Measurements from ENCODE around the gene MST1.

Gene MST1

DNA sequence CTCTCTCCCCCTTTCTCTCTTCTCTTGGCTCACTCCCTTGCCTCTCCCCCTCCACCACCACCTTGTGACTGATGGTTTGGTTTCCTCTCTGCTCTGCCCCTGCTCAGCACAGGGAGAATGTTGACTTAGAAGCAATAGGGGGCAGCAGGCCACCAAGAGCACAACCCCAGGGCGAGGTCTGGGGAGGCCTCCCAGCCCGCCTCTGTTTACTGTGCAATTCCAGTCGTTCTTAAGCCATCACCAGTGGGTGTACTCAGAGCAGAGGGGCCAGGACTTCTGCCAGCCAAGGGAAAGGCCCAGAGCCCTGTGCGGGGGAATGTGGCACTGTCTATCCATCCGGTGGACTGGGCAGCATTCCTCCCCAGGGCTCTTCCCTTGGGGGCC, 20.9 kb downstream of the MST1 start:
- Histone ChIP-seq H3K36me3 (ENCODE audit: control insufficient read depth in 2 of 2, insufficient read depth in 1 of 2, low read length in 2 of 2) (no peaks in the 10 kb centered on the region), H3K4me3 (ENCODE audit: low read depth, low read length) (no peak overlapping the region), H3K4me1 (ENCODE audit: control insufficient read depth, insufficient read depth, low read length) (no peaks in the 10 kb centered on the region), H3K27ac (ENCODE audit: extremely low read depth, low read depth, low read length) (no peak overlapping the region), H3K9me3 (ENCODE audit: control insufficient read depth, insufficient read depth, low read depth, low read length) (no peaks in the 10 kb centered on the region)
- ChIA-PET POLR2A (no interaction called here), CTCF (no interaction called here)
- TF ChIP-seq ZBTB49 (tag by site-specific recombination; IDR thresholded peaks at IDR 0.05; ENCODE audit: low read depth): no peak
- no peak for TF ChIP-seq ZSCAN16 (tag by site-specific recombination; IDR thresholded peaks at IDR 0.05)
- TF ChIP-seq AEBP2 (tag by site-specific recombination; IDR thresholded peaks at IDR 0.05; ENCODE audit: borderline replicate concordance): no peak
- TF ChIP-seq ZNF292 (tag by site-specific recombination; IDR thresholded peaks at IDR 0.05; ENCODE audit: borderline replicate concordance, low read depth): no peak
- TF ChIP-seq, protein P1, sequence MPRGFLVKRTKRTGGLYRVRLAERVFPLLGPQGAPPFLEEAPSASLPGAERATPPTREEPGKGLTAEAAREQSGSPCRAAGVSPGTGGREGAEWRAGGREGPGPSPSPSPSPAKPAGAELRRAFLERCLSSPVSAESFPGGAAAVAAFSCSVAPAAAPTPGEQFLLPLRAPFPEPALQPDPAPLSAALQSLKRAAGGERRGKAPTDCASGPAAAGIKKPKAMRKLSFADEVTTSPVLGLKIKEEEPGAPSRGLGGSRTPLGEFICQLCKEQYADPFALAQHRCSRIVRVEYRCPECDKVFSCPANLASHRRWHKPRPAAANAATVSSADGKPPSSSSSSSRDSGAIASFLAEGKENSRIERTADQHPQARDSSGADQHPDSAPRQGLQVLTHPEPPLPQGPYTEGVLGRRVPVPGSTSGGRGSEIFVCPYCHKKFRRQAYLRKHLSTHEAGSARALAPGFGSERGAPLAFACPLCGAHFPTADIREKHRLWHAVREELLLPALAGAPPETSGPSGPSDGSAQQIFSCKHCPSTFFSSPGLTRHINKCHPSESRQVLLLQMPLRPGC (tag by site-specific recombination; IDR thresholded peaks at IDR 0.05): no peak
- no peak for TF ChIP-seq KLF8 (tag by site-specific recombination; IDR thresholded peaks at IDR 0.05)
- peak; percentile 38 for TF ChIP-seq ZIC2 (tag by site-specific recombination; IDR thresholded peaks at IDR 0.05)

GRCh38 chr3:49667701-49668413, 21.4 kb downstream of the MST1 start:
- Histone ChIP-seq H3K4me1 (ENCODE audit: control insufficient read depth, insufficient read depth, low read length) (no peaks in the 10 kb centered on the region), H3K9me3 (ENCODE audit: control insufficient read depth, insufficient read depth, low read depth, low read length) (no peaks in the 10 kb centered on the region), H3K4me3 (ENCODE audit: low read depth, low read length) (no peak overlapping the region), H3K36me3 (ENCODE audit: control insufficient read depth in 2 of 2, insufficient read depth in 1 of 2, low read length in 2 of 2) (no peaks in the 10 kb centered on the region), H3K27ac (ENCODE audit: extremely low read depth, low read depth, low read length) (no peak overlapping the region)
- TF ChIP-seq, protein P2, sequence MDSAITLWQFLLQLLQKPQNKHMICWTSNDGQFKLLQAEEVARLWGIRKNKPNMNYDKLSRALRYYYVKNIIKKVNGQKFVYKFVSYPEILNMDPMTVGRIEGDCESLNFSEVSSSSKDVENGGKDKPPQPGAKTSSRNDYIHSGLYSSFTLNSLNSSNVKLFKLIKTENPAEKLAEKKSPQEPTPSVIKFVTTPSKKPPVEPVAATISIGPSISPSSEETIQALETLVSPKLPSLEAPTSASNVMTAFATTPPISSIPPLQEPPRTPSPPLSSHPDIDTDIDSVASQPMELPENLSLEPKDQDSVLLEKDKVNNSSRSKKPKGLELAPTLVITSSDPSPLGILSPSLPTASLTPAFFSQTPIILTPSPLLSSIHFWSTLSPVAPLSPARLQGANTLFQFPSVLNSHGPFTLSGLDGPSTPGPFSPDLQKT (IDR thresholded peaks at IDR 0.05; ENCODE audit: borderline replicate concordance, low read depth, low read length): no peak
- TF ChIP-seq ZNF549 (tag by site-specific recombination; IDR thresholded peaks at IDR 0.05) (no peak), ZNF596 (tag by site-specific recombination; IDR thresholded peaks at IDR 0.05) (no peak)
- CTCF ChIA-PET: interaction anchor here (1.6 kb wide), 1 partner anchor 128 kb away, joined by 5 read pairs; no protein-coding TSS in a partner anchor
- POLR2A ChIA-PET: no interaction called here

DNA sequence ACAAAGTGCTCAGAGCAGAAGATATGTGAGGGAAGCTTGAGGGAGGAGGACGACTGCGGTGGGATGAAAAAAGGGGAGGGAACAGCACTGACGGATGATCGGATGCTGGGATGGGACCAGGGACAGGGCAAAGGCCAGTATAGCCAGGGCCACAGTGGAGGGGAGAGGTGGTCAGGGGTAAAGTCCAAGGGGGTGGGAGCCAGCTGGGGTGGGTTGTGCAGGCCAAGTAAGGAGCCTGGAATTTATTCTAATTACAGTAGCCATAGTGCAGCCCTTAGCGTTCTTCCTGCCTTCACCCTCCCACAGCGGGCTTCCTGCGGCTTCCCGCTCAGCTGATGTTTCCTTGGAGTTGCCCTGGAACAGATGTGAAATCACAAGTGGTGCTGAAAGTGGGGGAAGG, 22.7 kb downstream of the MST1 start:
- TF ChIP-seq ZNF571 (tag by site-specific recombination; IDR thresholded peaks at IDR 0.05) (no peak), TSHZ1 (tag by site-specific recombination; IDR thresholded peaks at IDR 0.05; ENCODE audit: borderline replicate concordance) (no peak), ZNF777 (tag by site-specific recombination; IDR thresholded peaks at IDR 0.05; ENCODE audit: borderline replicate concordance) (no peak), ZNF514 (tag by site-specific recombination; IDR thresholded peaks at IDR 0.05) (no peak), ZNF791 (tag by site-specific recombination; IDR thresholded peaks at IDR 0.05) (no peak)
- Histone ChIP-seq H3K4me3 (ENCODE audit: low read depth, low read length) (no peak overlapping the region), H3K4me1 (ENCODE audit: control insufficient read depth, insufficient read depth, low read length) (no peaks in the 10 kb centered on the region), H3K9me3 (ENCODE audit: control insufficient read depth, insufficient read depth, low read depth, low read length) (no peaks in the 10 kb centered on the region), H3K27ac (ENCODE audit: extremely low read depth, low read depth, low read length) (no peak overlapping the region), H3K36me3 (ENCODE audit: control insufficient read depth in 2 of 2, insufficient read depth in 1 of 2, low read length in 2 of 2) (no peaks in the 10 kb centered on the region)
- CTCF ChIA-PET: interaction anchor here (1.6 kb wide), 1 partner anchor 127 kb away, joined by 5 read pairs; no protein-coding TSS in a partner anchor
- POLR2A ChIA-PET: no interaction called here

All from HEK293 (cell line).